Inflammatory macrophage (primary cell): ENCODE measurements around the gene DNAJC11.
"Not testable (repeated sequence)": the region's sequence is repeated elsewhere in the genome, so short reads cannot be mapped to it uniquely, and the experiment has no call there.

ENCODE experiments used
- DNase-seq, 2 donors: peaks; one replicate each; pipeline ENCODE4 v3.0.0-alpha.2; 2020 to 2022
- total RNA-seq, 18 experiments: gene quantifications; one replicate each; lab custom pipeline; 2026; ENCODE audit warnings: mixed read lengths in 6 of 18, inconsistent platforms in 2 of 18; lab: John Stamatoyannopoulos, UW

The DNAJC11 gene, protein sequence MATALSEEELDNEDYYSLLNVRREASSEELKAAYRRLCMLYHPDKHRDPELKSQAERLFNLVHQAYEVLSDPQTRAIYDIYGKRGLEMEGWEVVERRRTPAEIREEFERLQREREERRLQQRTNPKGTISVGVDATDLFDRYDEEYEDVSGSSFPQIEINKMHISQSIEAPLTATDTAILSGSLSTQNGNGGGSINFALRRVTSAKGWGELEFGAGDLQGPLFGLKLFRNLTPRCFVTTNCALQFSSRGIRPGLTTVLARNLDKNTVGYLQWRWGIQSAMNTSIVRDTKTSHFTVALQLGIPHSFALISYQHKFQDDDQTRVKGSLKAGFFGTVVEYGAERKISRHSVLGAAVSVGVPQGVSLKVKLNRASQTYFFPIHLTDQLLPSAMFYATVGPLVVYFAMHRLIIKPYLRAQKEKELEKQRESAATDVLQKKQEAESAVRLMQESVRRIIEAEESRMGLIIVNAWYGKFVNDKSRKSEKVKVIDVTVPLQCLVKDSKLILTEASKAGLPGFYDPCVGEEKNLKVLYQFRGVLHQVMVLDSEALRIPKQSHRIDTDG
- 24.7 to 95.1 (median 62.6) reads per million in 18 experiments for total RNA-seq

DNA sequence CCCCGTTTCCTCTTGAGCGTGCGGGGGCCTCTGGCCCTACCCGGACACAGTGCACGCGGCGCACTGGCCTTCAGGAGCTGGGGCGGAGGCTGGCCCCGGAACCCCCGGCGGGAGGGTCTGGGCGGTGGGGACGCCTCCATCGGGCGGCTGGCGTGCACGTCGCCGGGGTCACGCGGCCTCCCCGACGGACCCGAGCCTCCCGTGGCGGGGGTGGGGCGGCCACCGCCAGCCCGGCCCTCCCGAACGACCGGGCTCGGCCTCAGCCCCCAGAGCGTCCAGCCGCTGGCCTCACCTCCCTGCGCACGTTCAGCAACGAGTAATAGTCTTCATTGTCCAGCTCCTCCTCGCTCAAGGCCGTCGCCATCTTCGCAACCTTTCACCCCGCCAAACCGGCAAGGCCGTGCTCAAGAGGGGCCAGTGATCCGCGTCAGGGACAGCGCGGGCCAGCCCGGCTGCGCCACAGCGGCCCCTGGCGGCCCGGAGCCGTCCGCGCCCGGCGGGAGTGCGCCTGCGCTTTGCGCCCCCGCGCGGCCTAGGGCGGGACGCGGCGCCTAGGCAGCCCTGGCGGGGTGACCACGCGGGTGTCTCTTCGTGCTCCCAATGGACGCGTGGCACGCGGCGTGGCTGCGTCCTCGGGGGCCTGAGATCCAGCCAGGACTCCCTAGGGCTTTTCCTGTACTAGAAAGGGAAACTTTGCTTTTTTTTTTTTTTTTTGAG lies at the start of gene DNAJC11:
DNAJC11 (minus strand) TSS at position 380 of the 717 bp plus-strand sequence; CDS start at position 364, 16 bp downstream.
- peak; percentile 81 to 92 for DNase-seq

DNA sequence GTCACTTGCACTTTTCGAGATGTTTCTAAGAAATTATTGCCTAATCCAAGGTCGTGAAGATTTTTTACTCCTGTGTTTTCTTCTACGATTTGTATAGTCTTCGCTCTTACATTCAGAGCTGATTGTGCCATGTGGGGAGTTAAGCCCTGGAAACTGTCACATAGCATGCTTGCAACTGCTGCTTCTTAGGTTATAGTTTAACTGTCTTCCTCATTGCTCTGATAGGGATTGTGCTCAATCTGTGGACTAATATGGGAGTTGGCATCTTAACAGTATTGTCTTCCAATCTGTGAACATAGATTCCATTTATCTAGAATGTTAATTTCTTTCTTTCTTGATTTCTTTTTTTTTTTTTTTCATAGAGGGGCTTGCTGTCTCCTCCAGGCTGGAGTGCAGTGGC lies 48.9 kb upstream of the DNAJC11 start:
- DNase-seq, result peak in 1 of 2 donors; percentile 22

DNA sequence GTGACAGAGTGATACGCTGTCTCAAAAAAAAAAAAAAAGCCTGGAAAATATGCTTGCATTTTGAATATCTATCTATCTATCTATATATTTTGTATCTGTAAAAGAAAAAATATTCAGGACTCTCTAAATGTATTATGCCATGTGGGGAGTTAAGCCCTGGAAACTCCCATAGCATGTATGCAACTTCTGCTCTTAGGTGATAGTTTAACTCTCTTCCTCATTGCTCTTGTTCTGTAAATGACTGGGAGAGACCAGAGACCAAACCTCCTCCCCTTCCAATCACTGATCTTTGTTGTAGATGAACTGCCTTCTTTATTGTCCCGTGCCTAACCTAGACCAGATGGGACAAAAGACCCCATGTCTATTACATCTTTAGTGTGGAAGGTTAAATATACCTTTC lies 46.1 kb upstream of the DNAJC11 start:
- peak; percentile 40 to 41 for DNase-seq

DNA sequence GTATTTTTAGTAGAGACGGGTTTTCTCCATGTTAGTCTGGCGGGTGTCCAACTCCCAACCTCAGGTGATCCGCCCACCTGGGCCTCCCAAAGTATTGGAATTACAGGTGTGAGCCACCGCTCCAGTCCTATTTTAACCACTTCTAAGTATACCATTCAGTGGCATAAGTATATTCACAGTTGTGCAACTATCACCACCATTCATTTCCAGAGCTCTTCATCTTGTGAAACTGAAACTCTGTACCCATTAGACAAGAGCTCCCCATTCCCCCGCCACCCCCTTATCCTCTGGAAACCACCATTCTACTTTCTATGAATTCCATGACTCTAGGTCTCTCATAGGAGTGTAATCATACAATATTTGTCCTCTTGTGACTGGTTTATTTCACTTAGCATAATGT lies 43.5 kb upstream of the DNAJC11 start:
- peak; percentile 27 to 37 for DNase-seq

DNA sequence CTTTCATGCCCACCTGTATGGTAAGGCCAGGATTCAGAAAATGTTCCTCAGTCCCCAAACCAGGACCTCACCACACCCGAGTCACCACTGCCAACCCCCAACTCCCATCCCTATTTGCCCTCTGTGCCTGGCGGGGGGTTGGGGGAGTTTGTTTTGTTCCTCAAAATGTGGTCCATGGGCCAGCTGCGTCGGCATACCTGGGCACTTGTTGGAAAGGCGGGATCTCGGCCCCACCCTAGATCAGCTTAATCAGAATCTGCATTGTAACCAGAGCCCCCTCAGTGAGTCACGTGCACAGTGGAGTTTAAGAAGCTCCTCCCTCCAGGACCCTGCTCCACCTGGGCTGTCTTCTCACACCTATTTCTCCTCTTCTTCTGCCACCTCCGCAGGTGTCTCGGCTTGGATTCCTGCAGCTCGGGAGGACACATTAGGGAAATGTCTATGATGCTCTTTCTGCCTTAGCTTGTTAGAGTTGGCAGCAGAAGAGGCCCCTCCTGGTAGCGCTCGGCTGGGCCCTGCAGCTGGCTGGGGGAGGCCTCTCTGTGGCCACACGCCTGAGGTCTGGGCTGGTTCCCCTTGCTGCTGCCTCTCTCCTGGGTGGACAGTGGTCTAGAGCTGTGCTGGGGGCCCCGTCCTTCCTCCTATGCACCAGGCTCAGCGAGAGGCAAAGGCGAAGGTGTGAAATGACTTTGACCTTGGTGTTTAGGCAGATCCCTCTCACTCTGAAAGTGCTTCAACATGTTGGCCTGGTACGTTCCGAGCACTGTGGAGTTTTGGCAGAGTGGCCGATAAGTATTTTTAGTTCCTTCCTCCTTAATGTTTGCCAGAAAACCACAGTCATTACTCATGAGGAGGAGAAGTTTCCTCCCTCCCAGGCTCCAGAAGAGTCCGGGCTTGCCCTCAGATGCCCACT lies 41.8 kb upstream of the DNAJC11 start:
- DNase-seq, result peak; percentile 78 to 79

DNA sequence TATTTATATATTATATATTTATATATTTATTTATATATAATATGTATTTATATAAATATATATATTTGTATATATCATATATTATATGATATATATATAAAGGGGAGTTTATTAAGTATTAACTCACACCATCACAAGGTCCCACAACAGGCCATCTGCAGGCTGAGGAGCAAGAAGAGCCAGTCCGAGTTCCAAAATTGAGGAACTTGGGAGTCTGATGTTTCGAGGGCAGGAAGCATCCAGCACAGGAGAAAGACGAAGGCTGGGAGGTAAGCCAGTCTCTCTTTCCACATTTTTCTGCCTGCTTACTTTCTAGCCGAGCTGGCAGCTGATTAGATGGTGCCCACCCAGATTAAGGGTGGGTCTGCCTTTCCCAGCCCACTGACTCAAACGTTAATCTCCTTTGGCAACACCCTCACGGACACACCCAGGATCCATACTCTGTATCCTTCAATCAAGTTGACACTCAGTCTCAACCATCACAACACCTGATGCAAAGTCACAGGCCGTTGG lies 41.1 kb upstream of the DNAJC11 start:
- DNase-seq, result peak; percentile 36 to 39

DNA sequence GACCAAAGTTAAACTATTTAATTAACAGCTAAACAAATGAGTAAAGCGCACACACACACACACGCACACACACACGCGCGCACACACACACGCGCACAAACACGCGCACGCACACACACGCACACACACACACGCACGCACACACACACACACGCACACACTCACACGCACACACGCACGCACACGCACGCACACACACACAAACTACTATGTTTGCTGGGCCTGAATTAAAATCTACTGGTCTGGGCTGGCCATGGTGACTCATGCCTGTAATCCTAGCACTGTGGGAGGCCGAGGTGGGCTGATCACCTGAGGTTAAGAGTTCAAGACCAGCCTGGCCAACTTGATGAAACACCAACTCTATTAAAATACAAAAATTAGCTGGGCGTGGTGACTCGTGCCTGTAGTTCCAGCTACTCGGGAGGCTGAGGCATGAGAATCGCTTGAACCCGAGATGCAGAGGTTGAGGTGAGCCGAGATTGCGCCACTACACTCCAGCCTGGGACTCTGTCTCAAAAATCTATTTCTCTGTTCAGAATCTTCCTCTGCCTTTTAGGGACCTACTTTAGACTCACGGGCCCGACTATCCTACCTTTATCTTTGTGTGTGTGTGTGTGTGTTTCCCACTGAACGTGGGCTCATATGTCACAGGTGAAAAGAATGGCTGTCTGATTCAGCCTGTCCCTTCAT lies 37.5 kb upstream of the DNAJC11 start:
- DNase-seq, result no peak

DNA sequence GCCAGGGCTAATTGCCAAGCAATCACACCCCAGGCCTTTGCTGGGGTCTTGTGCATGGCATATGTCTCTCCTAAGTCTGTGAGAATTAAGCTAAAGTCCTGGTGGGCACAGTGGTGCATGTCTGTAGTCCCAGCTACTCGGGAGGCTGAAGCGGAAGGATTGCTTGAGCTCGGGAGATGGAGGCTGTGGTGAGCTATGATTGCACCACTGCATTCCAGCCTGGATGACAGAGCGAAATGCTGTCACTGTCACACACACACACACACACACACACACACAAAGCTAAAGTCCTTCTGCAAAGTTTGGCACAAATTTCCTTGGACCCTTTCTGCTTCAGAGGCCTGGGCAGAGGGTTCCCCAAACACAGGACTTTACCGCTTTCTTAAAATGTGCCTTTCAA lies 31.3 kb upstream of the DNAJC11 start:
- DNase-seq, result no peak

DNA sequence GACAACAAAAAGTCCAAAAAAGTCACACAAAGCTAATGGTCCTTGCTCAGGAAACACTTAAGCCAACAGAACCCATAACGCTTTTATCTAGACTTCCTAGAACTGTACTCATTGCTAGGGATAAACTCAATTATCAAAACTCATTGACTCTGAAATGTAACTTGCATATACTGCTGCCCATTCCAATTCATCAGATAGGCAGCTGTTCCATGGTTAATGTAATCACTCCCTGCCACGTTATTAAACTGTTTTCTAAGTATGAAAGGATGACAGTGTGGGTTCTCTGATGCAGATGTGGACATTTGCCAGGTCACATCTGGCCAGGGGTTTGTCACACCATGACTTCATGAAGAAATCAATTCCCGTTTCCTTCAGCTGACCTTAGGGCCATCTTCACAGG lies 30.3 kb upstream of the DNAJC11 start:
- DNase-seq, result no peak

DNA sequence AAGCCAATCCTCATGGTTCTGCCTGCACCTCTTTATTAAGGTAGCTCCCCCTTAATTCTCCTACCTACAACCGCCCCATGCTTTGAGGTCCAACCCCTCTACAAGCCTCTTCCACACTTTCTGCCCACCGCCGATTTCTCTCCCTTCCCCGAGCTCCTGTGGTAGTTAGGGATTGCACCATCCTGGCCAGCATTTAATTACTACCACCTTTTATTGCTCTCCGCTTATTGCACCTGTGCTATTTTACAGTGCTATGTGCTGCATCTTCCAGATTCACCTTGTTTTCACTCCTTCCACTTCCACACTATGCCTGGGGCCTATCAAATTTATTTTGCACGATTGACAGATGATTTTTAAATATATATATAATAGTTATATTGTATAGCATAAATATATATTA lies 29.3 kb upstream of the DNAJC11 start:
- DNase-seq, result no peak

DNA sequence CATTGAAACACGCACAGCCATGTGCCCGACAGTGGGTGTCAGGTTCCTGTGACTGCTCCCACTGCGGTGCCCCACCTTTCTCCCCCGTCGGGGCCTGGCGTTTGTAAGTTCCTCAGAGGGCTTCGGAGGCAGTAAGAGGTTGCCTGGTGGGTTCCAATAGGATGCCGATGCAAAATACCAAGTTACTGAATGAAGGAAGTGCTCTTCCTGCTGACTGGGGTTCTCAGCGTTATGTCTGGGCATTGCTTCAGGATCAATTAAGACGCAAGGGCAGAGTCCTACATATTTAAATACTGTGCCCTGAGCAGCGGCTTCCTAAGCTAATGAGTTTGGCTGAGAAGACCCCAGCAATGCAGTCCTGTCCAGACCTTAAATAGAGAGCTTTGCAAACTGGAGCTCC lies 28.9 kb upstream of the DNAJC11 start:
- peak in 1 of 2 donors; percentile 14 for DNase-seq

DNA sequence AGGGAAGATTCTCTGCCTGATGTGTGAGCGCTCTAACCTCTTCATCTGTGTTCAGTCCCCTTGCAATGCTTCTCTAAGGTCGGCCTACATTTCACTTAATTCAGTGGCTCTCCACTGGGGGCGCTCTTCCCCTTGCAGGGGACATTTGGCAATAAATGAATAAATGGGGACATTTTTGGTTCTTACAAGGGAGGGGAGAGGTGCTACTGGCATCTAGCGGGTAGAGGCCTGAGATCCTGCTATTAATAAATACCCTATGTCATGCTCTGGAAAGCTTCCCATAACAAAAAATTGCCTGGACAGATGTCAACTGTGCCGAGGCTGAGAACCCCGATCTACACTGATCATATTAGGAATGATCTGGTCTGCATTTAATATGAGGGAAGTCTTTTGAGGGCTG lies 25.9 kb upstream of the DNAJC11 start:
- DNase-seq, result peak; percentile 80 to 84

DNA sequence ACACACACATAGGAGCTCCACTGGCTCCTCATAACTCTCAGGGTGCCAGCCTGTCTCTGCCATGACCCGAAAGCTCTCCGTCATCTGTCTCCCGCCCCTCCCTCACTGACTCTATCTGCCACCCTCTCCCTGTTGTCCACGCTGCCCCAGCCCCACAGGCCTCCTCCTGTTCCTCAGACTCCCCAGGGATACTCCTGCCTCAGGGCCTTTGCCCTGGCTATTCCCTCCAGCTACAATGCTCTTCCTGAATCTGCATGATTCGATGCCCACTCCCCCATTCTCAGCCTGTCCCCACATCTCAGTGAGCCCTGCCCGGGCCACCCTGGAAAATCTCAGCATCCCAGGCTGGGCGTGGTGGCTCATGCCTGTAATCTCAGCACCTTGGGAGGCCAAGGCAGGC lies 24.6 kb upstream of the DNAJC11 start:
- no peak for DNase-seq

DNA sequence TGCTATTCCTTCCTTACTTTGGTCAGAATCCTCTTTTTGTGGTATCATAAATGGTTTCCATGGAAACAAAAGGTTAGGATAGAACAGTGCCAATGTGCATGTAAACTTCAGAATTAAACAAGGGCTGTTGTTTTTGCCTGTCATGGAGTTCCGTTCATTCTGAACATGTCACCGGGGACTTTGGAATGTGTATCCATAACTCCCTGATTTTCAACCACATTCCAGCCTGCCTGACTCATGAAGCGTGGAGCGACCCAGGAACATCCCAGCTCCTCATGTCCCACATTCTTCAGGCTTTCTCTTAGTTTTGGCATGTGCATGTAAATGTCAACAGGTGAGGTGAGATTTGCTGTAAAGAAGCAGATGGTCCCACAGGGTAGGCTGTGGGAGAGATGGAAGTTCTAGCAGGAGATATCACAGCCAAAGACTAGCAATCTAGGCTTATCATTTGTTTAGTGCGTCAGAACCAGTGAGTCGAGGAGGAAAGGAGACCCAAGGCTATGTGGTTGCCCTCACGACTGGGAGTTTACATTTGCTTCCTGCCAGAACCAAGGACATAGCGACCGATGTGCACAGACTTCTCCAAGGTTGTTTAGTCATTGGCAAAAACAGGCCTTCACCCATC lies 23.0 kb upstream of the DNAJC11 start:
- DNase-seq, result no peak

DNA sequence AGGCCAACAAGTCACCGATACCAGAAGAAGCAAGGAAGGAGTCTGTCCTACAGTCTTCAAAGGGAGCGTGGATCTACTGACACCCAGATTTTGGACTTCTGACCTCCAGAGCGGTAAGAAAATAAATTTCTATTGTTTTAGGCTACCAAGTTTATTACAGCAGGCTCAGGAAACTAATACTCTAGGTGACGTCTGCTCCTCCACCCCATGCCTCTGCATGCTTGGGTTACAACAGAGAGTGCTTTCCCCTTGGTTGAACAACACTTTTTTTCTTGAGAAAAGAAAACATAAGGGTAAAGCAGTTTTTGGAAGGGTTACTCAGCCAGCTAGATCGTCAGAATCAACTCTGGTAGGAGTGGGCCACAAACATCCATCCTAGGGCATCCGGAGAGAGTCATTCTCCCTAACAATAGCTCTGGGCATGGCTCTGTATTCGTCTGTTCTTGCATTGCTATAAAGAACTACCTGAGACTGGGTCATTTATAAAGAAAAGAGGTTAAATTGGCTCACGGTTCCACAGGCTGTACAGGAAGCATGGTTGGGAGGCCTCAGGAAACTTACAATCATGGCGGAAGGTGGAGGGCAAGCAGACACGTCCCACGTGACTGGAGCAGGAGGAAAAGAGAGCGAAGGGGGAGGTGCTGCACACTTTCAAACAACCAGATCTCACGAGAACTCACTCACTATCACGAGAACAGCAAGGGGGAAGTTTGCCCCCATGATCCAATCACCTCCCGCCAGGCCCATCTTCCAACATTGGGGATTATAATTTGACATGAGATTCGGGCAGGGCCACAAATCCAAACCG lies 22.2 kb upstream of the DNAJC11 start:
- no peak for DNase-seq

DNA sequence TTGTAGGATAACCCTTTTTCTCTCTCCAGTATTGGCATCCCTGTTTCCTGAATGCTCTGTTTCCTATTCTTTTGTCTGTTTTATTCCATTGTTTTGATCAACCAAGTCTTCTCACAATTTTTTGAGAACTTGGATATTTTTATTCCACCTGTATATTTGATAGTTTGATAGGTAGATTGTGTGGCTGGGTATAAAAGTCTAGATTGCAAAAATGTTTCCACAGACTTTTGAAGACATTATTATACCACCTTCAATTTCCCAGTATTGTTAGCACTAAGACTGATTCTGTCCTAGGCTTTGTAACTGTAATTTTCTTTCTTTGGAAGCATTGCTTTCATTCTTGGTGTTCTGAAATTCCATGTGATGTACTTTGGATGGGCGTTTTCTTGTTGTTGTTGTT lies 9.6 kb upstream of the DNAJC11 start:
- no peak for DNase-seq

DNA sequence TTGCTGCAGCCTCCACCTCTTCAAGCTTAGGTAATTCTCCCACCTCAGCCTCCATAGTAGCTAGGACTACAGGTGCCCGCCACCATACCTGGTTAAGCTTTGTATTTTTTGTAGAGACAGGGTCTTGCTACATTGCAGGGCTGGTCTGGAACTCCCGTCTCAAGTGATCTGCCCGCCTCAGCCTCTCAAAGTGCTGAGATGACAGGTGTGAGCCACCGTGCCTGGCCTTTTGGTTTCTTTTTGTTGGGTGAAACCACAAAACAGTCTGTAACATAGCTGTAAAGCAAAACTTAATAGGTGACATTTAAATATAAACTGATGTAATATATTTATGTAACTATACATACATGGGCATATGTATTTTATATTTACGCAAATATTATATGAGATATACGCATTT lies 3.1 kb upstream of the DNAJC11 start:
- no peak for DNase-seq

DNA sequence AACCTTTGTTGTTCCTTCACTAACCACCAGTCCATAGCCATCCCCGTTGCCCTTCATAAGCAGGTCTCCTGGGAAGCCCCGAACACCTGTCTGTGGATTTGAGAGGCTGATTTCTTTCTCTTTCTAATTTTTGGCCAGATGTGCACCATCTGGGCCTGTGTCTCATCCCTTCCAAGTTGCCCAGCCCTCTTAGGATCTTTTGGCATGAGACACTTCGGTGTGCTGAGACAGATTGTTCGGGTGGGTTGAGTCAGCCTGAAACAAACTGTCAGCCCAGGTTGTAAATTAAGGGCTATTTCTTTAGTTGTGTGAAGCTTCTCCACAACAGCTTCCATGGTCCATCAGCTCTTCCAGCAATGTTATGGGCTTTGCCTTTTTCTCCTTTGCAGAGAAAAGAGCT lies 1.4 kb upstream of the DNAJC11 start:
- DNase-seq, result no peak

DNA sequence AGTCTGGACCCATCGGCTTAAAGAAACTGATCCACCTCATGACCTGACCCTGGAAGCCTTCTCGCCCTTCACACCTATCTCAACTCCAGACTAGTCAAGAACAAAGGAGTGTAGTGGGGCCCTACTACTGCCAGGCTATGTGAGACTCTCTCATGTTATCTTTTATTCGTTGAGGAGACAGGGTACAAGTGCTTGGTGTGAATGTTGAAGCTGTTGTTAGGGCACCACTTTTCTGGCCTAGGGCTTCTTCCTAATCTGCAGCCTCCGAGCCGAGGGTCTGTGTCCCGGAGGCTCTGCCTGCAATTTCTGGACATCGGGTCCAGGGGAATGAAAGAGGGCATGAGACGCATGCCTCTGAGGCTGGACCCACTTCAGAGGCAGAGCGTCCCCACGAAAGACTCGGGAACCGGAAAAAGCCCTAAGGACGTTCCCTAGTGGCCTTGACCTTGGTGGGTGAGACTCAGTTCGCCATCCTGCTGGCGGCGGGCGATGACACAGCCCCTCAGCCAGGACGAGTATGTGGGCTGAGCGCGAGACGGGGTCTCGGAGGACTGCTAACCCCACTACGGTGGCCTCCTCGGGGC lies 671 bp downstream of the DNAJC11 start:
- DNase-seq, result peak in 1 of 2 donors; percentile 27

DNA sequence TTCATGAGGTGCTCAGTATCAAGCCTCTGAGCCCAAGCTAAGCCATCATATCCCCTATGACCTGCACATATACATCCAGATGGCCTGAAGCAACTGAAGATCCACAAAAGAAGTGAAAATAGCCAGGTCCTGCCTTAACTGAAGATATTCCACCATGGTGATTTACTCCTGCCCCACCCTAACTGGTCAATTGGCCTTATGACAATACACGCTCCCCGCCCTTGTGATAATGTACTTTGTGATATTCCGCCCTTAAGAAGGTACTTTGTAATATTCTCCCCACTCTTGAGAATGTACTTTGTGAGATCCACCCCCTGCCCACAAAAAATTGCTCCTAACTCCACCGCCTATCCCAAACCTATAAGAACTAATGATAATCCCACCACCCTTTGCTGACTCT lies 1.7 kb downstream of the DNAJC11 start:
- not testable (repeated sequence) for DNase-seq
